Amniotic epithelial cell (primary cell): ENCODE results near the gene LHX6.

ENCODE experiments used
- DNase-seq: peaks from one replicate; pipeline ENCODE4 v3.0.0-alpha.2; 2010; ENCODE audit warnings: low read depth

The LHX6 gene

DNA sequence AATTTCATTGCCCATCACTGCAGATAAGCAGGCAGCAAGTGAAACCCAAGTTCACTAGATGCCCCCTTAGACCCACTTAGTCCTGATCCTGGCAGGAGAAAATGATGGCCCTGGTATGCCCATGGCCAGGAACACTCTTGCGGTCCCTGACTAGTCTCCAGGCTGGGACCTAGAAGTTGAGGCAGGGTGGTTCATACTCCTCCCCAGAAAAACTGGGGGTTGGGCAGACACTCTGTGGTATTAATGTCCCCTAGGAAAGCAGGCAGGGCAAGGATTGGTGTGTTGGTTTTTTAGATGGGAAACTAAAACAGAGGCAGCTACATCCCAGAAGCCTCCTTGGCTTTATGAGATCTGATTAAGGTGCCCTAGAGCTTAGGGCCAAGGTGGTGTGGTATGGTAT lies 13.1 kb downstream of the LHX6 start:
- DNase-seq, result no peak

DNA sequence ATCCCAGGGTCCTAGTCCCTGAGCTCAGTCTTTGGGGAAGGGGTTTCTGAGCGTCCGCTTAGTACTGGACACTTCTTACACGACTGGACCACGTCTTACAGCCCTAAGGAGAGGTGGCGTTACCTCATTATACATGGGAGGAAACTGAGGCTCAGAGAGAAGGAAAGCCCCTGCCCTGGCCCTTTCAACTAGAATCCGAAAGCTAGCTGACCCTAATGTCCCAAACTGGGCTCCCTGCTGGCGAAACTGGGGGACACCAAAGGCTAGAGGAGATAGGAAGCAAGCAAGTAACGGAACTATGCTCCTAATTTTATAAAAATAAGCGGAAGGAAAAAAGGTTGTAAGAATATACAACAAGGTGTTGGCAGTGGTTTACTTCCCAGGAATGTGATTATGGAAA lies 14.2 kb downstream of the LHX6 start:
- no peak for DNase-seq

DNA sequence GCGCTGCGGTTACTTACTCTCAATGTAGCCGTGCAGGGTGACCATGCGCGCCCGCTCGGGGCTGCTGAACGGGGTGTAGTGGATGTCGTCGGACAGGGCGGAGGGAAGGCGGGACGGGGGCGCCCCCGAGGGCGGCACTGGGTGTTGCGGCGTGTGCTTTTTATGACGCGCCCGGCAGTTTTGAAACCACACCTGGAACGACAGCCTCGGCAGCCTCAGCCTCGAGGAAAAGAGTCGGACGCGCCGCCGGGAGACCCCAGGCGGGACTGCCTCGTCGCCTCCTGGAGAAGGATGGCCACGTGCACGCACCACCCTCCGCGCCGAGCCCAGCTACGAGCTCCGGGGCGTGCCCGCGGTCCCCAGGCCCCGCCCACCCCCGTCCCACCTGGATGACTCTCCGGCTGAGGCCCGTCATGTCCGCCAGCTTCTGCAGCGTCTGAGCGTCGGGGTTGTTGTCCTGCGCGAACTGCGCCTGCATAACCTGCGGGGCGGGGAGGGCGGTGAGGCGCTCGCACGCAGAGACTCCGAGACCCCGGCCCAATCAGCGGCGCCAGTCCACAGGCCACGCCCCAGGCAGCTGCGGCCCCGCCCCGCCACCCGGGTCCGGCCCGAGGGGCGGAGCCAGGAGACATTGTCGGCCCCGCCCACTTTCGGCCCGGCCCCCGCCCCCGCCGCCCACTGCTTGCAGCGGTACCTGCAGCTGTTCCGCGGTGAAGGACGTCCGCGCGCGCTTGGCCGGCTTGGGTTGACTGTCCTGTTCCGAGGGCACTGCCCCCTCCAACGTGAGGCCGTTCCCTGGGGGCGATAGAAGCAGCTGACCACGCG lies 15.0 kb downstream of the LHX6 start:
- DNase-seq, result peak; percentile 7

DNA sequence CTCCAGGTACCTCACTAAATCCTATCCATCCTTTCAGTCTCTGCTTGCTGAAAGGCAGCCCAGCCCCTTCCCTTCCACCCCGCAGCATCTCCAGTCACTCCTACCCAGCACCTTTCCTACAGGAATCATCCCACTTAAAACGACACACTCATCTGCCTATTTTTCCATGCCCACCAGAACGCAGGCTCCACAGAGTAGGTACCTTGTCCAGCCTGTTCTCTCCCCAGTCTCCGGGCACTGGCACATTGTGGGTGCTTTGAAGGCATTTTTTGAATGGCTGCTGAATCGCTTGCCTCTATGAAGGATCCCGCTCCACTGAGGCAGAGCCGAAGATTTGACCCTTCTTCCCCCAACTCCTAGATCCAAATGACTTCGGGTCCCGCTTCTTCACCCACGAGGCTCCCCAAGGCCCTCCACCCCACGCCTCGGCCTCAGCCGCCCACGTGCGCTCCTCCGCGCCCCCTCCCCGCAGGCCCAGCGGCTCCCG lies 15.6 kb downstream of the LHX6 start:
- no peak for DNase-seq

DNA sequence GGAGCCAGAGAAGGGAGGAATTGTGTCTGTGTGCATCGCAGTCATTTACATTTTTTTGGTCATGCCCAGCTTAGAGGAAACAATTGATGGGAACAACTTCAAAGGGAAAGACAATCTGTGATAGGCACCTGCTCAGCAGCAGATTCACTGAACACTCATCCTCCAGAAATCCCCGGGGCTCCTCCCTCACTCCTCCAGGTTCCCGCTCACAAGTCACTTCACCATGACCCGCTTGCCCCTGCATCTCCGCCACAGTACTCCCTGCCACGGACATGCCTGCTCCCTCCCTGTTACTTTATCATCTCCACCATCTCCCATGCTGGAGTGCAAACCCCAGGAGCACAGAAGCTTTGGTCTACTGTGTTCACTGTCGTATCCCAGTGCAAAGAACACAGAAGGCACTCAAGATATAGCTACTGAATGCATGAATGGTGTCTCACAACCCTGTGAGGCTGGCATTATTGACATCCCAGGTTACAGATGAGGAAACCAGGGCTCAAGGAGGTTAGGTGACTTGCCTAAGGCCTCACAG lies 16.2 kb downstream of the LHX6 start:
- no peak for DNase-seq

DNA sequence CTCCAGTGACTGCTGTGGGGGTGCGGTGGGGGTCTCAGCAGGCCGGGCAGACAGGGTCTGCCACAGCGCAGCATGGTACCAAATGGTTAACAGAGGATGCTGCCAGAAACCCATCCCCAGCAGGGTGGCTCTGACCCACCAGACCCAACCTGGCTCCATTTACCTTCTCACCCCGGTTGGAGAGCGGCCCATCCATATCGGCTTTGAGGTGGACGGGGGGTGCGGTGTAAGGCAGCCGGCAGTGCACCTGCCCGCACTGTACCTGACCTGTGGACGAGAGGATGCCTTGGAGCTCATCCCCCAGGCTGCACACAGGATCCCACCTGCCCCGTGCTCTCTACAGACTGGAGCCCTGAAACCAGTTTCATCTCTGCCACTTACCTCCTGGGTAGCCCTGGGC lies 19.3 kb downstream of the LHX6 start:
- no peak for DNase-seq

DNA sequence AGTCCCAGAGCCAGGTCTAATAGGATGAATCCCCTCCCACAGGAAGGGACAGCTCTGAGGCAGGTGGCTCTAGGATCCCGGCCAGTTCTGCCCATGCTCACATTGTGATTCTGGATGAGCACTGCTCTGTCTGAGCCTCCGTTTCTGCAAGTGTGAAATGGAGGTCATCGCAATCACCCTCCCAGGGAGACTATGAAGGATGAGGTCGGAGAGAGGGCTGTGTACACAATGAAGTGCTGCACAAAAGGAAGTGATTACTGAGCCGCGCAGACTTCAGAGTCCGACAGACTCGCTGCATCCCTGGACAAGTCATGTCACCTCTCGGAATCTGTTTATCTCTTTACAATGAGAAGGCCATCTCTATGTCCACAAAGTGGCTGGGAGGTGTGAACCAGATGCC lies 21.7 kb downstream of the LHX6 start:
- no peak for DNase-seq

DNA sequence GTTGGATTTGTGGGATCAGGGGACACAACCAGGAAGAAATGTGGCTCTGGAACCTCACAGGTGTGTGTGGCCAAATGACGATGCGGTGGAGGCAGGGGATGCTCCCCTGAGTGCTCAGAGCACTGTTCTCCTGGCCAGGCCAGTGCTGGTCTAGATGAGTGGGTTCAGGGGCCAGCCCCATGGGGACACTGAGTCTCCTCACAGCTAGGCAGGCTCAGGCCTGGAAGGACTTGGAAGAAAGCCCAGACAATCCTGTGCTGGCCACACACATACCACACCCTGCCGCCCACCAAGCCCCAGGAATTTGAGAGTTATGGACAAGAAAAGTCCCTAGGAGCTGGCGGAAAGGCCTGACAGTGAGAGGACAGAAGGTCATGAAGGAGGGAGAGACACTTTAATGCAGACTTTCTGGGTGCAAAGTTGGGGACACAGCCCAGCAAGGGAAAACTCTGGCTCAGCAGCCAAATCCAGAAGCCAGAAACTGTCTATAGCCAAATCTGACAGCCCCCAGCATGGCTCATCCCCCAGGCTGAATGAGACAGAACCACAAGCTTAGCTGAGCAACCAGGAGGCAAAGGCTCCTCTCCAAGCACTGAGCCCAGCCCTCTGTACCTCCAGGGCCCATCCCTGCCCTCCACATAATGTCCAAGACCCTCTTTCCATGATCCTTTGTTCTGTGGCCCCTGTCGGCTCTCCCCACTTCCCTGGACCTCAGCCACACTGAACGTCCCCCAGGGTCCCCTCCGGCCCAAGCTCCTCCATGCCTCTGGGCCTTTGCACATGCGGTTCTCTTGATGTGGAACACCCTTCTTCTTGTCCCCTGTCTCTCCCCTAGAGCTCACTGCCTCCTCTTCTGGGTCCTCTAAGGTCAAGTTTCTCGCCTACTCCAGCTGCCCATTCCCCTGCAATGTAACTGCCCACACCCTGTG lies 22.4 kb downstream of the LHX6 start:
- peak; percentile 38 for DNase-seq

DNA sequence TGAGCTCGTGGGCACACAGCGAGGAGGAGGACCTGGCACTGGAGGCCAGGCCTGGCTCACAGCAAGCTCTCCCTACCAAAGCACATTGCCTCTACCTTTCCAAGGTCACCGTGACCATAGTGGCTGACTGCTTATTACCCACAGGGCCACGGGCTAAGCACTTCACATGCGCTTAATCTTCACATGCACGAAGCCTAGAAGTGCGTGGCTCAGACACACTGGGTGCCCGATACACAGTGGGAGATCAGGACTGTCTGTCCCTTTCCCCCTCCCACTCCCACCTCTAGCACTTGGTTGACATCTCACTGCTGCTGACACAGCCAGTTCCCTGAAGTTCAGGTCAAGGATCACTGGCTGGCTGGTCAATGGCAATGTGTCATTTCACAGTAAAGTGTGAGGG lies 23.6 kb downstream of the LHX6 start:
- no peak for DNase-seq

DNA sequence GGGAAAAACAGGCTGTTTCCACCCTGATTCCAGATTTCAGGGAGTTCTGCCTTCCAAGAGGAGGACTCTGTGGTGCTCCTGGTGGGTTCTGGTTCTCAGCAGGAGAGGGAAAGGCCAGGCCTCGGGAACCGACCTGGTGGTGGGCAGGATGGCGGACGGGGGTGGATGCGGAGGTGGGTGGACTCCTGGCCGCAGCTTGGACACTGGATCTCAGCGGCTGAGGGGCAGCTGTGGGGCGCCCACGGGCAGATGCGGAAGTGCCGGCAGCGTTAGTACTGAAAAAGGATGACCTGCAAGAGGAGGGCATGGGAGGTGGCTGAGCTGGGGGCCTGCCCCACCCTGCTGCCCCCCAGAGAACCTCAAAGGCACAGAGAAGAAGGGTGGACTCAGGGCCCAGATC lies 24.3 kb downstream of the LHX6 start:
- no peak for DNase-seq

DNA sequence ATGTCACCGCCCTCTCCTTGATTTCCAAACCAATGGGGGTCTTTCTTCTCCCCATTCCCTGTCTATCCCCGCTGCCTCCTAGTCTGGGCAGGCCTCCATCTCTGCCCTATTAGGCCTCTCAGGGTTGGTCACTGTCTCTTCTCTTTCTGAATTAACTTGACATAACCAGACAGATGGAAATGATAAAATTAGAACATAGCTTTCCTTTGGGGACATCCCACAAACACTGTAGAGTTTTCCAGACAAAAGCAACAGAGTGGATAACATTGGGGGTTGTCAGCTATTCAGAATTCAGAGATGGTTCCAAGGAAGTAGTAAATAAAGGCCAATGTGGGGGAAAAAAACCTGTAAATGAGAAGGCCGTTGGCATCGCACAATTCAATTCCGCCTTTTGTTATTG lies 24.7 kb downstream of the LHX6 start:
- no peak for DNase-seq

DNA sequence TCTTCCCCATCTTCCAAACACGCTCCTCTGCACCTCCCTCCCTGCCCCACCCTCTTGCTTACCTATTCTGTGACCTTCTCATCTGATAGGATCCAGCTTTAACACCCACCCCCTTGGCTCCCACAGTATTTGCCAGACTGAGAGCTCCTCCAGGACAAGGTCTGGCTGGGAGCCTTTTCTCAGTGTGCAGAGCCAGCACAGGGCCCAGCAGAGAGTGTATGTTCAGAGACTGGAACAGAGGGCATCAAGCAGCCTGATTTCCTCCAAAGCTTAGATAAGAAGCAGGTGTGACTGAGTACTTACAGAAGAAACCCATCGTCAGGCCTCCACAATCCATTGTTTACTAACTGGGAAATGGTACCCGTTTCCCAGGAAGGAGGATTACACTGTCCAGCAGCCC lies 26.6 kb downstream of the LHX6 start:
- DNase-seq, result no peak

DNA sequence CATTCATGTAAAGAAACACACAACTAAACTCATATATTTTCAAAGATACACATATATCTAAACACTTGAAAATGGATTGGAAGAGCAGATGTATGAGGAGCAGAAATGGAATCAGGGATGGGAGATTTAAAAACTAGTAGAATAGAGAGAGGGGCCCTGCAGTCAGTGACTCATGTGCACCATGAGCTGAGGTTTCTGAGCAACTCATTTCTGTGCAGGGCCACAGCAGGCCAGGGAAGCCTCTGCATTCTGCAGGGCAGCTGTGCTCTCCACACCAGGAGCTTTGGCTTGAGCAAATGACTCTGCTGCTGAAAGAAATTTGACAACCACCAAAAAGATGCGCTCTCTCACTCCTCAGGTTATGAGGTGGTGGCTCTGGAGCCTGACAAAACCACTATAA lies 27.1 kb downstream of the LHX6 start:
- no peak for DNase-seq

DNA sequence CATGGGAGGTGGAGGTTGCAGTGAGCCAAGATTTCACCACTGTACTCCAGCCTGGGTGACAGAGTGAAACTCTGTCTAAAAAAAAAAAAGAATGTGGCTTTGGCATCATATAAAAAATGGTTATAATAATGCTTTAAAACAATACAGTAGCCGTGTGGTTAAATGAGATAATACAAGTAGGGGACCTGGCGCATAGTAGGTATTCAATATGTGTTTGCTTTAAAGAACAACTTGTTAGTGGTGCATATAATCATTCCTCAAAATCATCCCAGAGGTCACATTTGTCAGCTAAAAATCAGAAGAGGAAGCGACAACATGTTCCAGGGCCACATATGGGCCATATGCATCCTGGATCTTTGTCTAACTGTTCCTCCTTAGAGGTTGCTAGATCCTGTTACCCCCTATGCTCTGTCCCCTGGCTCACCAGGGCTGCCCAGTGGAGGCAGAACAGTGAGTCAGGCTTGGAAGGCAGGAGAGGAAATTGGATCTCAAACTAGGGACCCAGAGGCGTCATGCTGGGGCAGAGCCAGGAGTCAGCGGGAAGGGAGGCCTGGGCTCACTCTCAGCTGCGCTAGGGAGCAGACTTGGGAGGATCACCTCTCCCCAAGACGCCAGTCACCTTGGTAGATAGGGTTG lies 27.7 kb downstream of the LHX6 start:
- no peak for DNase-seq

DNA sequence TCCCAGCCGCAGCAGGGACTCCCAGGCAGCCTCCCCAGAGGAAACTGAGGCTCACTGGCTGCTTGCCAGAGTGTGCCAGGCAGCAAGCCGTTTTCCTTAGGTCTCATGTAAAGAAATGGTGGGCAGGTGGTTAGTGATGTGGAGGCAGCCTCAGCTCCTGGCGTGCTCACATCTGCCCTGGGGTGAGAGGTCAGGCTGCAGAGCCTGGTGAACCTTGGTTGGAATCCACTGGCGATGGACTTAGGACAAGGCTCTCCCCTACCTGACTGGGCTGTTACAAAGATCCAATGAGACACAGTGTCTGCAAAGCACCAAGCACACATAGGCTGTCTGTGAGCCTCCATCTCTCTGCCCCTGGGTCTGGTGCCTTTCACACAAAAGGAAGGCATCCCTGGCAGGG lies 30.9 kb downstream of the LHX6 start:
- no peak for DNase-seq

DNA sequence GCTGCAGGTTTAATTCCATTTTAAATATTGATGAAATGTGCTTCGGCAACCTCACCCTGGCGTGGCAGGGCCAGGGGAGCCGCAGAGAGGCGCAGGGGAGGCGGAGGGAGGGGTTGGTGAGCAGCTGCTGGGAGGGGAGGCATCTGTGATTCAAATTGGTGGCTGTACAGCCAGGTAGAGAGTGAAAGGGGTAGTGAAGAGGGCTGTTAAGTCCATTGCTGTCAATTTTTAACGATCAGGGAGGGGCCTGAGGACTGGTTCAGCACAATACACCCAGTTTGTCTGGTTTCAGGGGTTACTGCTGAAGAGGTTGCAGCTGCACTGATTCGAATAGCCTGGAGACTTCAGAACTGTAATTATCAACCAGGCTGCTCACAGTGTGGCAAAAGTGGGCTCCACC lies 31.3 kb downstream of the LHX6 start:
- DNase-seq, result no peak

DNA sequence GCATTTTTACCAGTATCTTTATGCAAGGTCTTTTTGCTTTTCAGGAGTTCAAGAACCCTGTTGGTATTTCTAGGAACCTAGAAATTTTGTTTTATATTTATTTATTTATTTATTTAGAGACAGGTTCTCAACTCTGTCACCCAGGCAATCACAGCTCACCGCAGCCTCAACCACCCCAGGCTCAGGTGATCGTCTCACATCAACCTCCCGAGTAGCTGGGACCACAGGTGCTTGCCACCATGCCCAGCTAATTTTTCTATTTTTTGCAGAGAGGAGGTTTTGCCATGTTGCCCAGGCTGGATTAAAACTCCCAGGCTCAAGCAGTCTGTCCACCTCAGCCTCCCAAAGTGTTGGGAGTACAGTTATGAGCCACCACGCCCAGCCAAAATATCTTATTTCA lies 32.9 kb downstream of the LHX6 start:
- DNase-seq, result no peak

DNA sequence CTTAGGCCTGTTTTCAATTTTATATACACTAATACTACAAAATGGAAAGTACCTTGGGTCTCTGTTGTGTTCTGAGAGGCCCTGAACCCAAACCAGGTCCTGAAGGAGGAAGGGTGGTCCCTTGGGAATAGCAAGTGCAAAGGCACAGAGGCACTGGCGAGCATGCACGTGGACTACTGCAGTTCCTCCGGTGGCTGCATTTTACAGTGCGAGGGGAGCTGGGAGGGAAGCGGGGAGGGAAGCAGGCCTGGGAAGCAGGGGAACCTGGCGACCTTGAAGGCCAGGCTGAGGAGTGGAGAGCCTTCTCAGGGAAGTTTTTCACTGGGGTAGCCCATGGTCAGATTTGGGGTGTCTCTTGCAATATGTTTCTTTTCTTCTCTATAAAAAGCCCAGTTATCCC lies 35.1 kb downstream of the LHX6 start:
- no peak for DNase-seq

DNA sequence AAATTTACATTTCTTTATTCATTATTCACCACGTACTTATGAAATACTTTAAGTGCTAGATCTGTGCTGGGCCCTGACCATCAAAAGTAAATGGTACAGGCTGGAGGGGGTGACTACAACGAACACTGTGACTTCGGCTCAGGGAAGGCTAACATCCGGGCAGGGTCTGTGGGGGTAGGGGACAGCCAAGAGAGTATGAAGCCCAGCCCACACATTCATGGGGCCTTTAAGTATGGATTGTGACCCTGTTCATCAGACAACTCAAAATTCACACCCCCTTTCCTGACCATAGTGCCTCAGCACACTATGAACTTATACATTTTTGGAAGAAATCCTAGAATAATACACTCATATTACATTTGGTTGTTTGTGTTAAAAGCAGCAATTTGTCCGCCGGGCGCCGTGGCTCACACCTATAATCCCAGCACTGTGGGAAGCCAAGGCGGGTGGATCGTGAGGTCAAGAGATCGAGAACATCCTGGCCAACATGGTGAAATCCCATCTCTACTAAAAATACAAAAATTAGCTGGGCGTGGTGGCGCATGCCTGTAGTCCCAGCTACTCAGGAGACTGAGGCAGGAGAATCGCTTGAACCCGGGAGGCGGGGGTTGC lies 35.7 kb downstream of the LHX6 start:
- no peak for DNase-seq

DNA sequence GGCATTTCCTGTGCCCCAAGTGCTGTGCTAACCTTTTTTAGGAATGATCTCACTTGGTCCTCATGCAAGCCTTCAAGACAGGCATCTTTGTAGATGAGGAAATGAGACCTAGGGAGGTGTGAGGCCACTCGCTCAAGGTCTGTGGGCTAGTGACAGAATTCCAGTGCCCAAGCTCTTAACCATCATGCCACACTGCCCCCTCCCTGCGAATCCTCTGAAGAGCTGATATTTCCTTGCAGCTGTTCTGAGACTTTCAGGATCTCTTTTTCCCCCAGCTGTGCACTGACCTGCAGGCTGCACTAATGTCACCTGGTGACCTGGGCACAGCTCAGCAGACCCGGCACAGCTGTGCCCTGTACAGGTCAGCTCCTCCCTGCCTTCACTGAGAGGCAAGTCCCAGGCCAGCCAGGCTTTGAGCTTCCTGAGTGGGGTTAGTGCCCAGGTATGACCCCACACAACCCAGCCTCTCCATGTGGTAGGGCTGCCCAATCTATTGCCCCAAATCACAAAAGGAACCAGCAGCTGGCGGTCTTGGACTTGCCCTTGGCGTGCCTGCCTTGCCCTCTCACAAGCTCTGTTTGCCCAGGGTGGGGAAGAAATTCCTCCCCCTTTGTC lies 36.4 kb downstream of the LHX6 start:
- DNase-seq, result no peak

DNA sequence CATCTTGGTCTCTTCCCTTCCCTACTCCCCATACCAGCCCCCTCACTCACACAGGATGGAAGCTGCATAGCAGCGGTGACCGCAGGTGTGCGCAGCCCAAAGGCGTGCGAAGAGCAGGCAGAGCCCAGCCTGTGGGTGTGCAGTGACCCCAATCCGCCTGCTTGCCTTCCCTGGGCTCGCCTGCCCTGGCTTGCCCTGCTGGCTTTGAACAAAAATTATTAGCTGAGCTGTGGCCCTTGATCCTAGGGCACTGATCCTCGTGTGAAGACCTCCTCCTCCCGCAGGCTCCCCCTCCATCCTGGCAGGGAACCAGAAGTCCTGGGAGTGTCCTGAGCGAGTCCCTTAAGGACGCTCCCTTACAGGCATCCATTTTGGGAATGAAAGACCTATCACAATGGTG lies 37.2 kb downstream of the LHX6 start:
- DNase-seq, result no peak
